HepG2 (cell line): Measurements from ENCODE around the gene COL9A3. TPM values are rescaled to one million over a fixed set of nuclear protein-coding genes. Genes with fewer than 3 reads are reported as not detected.

Experiments
- HNRNPL ChIP-seq: fragments of 200-400 bp; formaldehyde crosslinking; IDR thresholded peaks from 2 replicates; pipeline ENCODE4 v1.6.1; 2017; ENCODE audit warnings: mild to moderate bottlenecking, low read depth, low read length
- HOXA9 ChIP-seq: sonication (generic); formaldehyde crosslinking; IDR thresholded peaks from 2 replicates; pipeline ENCODE4 v1.8.1; 2022; ENCODE audit warnings: missing genetic modification reagents, mild to moderate bottlenecking, moderate library complexity, borderline replicate concordance
- IRX3 ChIP-seq: sonication (generic); formaldehyde crosslinking; IDR thresholded peaks from 2 replicates; pipeline ENCODE4 v1.8.1; 2023; ENCODE audit warnings: mild to moderate bottlenecking, low read depth, missing genetic modification reagents, borderline replicate concordance
- PHF8 ChIP-seq: sonication (generic); formaldehyde crosslinking; IDR thresholded peaks from 2 replicates; pipeline ENCODE4 v1.5.0; 2020; ENCODE audit warnings: missing genetic modification reagents
- RBM39 ChIP-seq: fragments of 200-400 bp; formaldehyde crosslinking; IDR thresholded peaks from one replicate; pipeline ENCODE4 v1.6.1; 2018; ENCODE audit warnings: antibody characterized with exemption, mild to moderate bottlenecking, low read depth, low read length; ENCODE audit not compliant: poor library complexity, severe bottlenecking
- RXRA ChIP-seq: sonication (generic); formaldehyde crosslinking; IDR thresholded peaks from 2 replicates; pipeline ENCODE4 v1.5.1; 2020; ENCODE audit warnings: missing genetic modification reagents
- ZNF160 ChIP-seq: sonication (generic); formaldehyde crosslinking; IDR thresholded peaks from 2 replicates; pipeline ENCODE4 v1.8.0; 2022; ENCODE audit warnings: mild to moderate bottlenecking, inconsistent platforms, missing genetic modification reagents
- polyA plus RNA-seq, 8 experiments: library from polyadenylated mRNA; depleted of rRNA in 3 of 8; stranded (reverse) in 7 of 8; unstranded in 1 of 8; fragments of >200 nt; fragmentation: Illumina TruSeq in 4 of 8; extraction: Trizol in 4 of 8; gene quantifications; 2 replicates each; pipeline versions ENCODE4 v1.2.1 to v1.2.3, GENCODE V29; 2011 to 2016; ENCODE audit warnings: low read depth in 4 of 8, missing spikeins in 1 of 8, mixed read lengths in 1 of 8; ENCODE audit not compliant: insufficient read depth in 1 of 8
- total RNA-seq, 5 experiments: library from RNA; depleted of rRNA; stranded (reverse); fragments of >200 nt; fragmentation: Illumina TruSeq; extraction: Trizol; gene quantifications; 2 replicates each; pipeline ENCODE4 v1.2.3, GENCODE V29; 2016; ENCODE audit warnings: low read depth in 1 of 5
- TF ChIP-seq, protein P1 (sequence below): sonication (generic); formaldehyde crosslinking; IDR thresholded peaks from one replicate; pipeline ENCODE4 v1.5.1; 2020; ENCODE audit warnings: mild to moderate bottlenecking, missing genetic modification reagents; ENCODE audit errors: not compliant biosample characterization
- TF ChIP-seq, protein P2 (sequence below): sonication (generic); formaldehyde crosslinking; IDR thresholded peaks from 2 replicates; pipeline ENCODE4 v1.5.1; 2020; ENCODE audit warnings: mild to moderate bottlenecking, moderate library complexity, missing genetic modification reagents
- TF ChIP-seq, protein P3 (sequence below): sonication (generic); formaldehyde crosslinking; IDR thresholded peaks from 2 replicates; pipeline ENCODE4 v1.4.0; 2020; ENCODE audit warnings: missing genetic modification reagents, borderline replicate concordance
- TF ChIP-seq, protein P4 (sequence below): sonication (generic); formaldehyde crosslinking; IDR thresholded peaks from 2 replicates; pipeline ENCODE4 v1.5.1; 2020; ENCODE audit warnings: missing genetic modification reagents, mild to moderate bottlenecking, borderline replicate concordance
- TF ChIP-seq, protein P5 (sequence below): sonication (generic); formaldehyde crosslinking; IDR thresholded peaks from 2 replicates; pipeline ENCODE4 v1.4.0; 2020; ENCODE audit warnings: missing genetic modification reagents

Gene COL9A3
- total and polyA plus RNA-seq, 2 of the 13 experiments (the other 11 are each of a cell fraction or from before 2014, with no cell fraction given): 155 to 204 TPM

DNA sequence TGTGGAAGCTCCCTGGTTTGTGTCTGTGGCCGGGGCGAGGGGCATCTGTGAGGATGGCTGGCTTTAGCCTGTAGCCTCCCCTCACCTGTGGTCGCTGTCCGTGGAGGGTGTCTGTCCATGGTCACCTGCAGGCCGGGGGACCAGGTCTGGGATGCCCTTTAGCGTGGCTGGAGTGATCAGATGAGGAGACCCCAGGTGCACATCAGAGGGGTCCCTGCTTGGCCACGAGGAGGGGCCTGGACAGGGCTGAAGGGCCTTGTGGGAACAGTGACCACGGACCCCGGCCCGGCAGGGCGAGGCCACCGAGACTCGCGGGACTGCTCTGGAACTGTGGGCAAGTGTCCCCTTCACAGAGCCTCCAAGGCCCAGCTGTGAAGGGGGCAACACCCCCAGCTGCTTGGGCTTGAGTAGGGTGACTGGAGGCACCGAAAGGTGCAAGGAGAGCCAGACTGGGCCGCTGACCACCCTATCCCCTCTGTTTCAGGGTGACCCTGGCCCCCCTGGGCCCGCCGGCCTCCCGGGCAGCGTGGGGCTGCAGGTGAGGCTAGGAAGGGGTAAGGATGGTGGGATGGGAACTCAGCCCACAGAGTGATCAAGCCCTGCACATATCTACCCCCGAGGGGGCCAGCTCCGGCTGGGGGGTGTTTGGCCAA is 8.6 kb downstream of the COL9A3 start (continued):
- TF ChIP-seq, protein P1, sequence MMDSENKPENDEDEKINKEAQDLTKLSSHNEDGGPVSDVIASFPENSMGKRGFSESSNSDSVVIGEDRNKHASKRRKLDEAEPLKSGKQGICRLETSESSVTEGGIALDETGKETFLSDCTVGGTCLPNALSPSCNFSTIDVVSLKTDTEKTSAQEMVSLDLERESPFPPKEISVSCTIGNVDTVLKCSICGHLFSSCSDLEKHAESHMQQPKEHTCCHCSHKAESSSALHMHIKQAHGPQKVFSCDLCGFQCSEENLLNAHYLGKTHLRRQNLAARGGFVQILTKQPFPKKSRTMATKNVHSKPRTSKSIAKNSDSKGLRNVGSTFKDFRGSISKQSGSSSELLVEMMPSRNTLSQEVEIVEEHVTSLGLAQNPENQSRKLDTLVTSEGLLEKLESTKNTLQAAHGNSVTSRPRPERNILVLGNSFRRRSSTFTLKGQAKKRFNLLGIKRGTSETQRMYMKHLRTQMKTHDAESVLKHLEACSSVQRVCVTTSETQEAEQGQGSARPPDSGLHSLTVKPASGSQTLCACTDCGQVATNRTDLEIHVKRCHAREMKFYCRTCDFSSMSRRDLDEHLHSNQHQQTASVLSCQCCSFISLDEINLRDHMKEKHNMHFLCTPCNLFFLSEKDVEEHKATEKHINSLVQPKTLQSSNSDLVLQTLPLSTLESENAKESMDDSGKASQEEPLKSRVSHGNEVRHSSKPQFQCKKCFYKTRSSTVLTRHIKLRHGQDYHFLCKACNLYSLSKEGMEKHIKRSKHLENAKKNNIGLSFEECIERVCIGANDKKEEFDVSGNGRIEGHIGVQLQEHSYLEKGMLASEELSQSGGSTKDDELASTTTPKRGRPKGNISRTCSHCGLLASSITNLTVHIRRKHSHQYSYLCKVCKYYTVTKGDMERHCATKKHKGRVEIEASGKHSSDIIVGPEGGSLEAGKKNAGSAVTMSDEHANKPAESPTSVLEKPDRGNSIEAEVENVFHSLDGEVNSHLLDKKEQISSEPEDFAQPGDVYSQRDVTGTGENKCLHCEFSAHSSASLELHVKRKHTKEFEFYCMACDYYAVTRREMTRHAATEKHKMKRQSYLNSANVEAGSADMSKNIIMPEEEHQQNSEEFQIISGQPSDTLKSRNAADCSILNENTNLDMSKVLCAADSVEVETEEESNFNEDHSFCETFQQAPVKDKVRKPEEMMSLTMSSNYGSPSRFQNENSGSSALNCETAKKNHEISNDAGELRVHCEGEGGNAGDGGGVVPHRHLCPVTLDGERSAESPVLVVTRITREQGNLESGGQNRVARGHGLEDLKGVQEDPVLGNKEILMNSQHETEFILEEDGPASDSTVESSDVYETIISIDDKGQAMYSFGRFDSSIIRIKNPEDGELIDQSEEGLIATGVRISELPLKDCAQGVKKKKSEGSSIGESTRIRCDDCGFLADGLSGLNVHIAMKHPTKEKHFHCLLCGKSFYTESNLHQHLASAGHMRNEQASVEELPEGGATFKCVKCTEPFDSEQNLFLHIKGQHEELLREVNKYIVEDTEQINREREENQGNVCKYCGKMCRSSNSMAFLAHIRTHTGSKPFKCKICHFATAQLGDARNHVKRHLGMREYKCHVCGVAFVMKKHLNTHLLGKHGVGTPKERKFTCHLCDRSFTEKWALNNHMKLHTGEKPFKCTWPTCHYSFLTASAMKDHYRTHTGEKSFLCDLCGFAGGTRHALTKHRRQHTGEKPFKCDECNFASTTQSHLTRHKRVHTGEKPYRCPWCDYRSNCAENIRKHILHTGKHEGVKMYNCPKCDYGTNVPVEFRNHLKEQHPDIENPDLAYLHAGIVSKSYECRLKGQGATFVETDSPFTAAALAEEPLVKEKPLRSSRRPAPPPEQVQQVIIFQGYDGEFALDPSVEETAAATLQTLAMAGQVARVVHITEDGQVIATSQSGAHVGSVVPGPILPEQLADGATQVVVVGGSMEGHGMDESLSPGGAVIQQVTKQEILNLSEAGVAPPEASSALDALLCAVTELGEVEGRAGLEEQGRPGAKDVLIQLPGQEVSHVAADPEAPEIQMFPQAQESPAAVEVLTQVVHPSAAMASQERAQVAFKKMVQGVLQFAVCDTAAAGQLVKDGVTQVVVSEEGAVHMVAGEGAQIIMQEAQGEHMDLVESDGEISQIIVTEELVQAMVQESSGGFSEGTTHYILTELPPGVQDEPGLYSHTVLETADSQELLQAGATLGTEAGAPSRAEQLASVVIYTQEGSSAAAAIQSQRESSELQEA (CRISPR knock-in tag): no peak
- TF ChIP-seq, protein P2, sequence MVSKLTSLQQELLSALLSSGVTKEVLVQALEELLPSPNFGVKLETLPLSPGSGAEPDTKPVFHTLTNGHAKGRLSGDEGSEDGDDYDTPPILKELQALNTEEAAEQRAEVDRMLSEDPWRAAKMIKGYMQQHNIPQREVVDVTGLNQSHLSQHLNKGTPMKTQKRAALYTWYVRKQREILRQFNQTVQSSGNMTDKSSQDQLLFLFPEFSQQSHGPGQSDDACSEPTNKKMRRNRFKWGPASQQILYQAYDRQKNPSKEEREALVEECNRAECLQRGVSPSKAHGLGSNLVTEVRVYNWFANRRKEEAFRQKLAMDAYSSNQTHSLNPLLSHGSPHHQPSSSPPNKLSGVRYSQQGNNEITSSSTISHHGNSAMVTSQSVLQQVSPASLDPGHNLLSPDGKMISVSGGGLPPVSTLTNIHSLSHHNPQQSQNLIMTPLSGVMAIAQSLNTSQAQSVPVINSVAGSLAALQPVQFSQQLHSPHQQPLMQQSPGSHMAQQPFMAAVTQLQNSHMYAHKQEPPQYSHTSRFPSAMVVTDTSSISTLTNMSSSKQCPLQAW (CRISPR knock-in tag): no peak
- TF ChIP-seq ZNF160 (CRISPR knock-in tag): no peak
- TF ChIP-seq RXRA: peak; percentile 65; the same call in 1 of the 2 replicates
- TF ChIP-seq PHF8 (CRISPR knock-in tag): no peak
- TF ChIP-seq, protein P3, sequence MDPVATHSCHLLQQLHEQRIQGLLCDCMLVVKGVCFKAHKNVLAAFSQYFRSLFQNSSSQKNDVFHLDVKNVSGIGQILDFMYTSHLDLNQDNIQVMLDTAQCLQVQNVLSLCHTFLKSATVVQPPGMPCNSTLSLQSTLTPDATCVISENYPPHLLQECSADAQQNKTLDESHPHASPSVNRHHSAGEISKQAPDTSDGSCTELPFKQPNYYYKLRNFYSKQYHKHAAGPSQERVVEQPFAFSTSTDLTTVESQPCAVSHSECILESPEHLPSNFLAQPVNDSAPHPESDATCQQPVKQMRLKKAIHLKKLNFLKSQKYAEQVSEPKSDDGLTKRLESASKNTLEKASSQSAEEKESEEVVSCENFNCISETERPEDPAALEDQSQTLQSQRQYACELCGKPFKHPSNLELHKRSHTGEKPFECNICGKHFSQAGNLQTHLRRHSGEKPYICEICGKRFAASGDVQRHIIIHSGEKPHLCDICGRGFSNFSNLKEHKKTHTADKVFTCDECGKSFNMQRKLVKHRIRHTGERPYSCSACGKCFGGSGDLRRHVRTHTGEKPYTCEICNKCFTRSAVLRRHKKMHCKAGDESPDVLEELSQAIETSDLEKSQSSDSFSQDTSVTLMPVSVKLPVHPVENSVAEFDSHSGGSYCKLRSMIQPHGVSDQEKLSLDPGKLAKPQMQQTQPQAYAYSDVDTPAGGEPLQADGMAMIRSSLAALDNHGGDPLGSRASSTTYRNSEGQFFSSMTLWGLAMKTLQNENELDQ: no peak
- TF ChIP-seq IRX3 (CRISPR knock-in tag): no peak
- 0 out of 2 replicates have a peak, but pooled peaks have one; percentile 34 for TF ChIP-seq HNRNPL
- TF ChIP-seq, protein P4, sequence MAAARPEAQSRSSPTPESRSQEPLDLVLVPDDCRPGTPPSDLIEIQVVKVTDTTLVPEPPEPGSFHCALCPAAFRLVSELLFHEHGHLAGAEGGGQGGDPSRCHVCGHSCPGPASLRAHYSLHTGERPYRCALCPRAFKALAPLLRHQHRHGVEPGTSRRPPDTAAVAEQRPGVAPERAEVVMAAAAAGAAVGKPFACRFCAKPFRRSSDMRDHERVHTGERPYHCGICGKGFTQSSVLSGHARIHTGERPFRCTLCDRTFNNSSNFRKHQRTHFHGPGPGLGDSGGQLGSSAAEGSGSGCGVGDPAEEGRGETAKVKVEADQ: no peak
- TF ChIP-seq RBM39: peak; percentile 63
- TF ChIP-seq HOXA9 (CRISPR knock-in tag): no peak
- TF ChIP-seq, protein P5, sequence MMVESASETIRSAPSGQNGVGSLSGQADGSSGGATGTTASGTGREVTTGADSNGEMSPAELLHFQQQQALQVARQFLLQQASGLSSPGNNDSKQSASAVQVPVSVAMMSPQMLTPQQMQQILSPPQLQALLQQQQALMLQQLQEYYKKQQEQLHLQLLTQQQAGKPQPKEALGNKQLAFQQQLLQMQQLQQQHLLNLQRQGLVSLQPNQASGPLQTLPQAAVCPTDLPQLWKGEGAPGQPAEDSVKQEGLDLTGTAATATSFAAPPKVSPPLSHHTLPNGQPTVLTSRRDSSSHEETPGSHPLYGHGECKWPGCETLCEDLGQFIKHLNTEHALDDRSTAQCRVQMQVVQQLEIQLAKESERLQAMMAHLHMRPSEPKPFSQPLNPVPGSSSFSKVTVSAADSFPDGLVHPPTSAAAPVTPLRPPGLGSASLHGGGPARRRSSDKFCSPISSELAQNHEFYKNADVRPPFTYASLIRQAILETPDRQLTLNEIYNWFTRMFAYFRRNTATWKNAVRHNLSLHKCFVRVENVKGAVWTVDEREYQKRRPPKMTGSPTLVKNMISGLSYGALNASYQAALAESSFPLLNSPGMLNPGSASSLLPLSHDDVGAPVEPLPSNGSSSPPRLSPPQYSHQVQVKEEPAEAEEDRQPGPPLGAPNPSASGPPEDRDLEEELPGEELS: no peak
